ENCODE data around the gene CCNF.
A peak's percentile ranks its signal among the peaks of the same experiment; 100 is the strongest.

CCNF gene

DNA sequence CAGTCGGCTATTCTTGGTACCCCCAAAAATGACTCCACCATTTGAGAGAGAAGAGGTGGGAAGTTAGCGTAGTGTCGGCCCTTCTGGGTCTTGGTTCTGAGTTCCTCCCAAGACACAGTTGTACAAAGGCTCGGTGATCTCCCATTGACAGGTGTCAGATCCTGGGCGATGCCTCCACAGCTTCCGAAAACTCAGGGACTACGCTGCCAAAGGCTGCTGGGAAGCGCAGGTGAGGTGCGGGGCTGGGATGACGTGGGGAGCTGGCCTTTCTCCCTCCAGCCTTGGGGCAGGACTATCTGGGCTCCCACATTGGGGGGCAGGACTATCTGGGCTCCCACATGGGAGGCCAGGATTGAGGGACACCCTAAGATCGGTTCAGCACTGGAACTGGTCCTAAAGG lies 10.4 kb downstream of the CCNF start:
- TF ChIP-seq POLR2AphosphoS5 (IDR thresholded peaks at IDR 0.05; ENCODE audit: low read depth, low read length), result peak; percentile 30; the same call in 1 of the 2 replicates
- TF ChIP-seq, protein P1, sequence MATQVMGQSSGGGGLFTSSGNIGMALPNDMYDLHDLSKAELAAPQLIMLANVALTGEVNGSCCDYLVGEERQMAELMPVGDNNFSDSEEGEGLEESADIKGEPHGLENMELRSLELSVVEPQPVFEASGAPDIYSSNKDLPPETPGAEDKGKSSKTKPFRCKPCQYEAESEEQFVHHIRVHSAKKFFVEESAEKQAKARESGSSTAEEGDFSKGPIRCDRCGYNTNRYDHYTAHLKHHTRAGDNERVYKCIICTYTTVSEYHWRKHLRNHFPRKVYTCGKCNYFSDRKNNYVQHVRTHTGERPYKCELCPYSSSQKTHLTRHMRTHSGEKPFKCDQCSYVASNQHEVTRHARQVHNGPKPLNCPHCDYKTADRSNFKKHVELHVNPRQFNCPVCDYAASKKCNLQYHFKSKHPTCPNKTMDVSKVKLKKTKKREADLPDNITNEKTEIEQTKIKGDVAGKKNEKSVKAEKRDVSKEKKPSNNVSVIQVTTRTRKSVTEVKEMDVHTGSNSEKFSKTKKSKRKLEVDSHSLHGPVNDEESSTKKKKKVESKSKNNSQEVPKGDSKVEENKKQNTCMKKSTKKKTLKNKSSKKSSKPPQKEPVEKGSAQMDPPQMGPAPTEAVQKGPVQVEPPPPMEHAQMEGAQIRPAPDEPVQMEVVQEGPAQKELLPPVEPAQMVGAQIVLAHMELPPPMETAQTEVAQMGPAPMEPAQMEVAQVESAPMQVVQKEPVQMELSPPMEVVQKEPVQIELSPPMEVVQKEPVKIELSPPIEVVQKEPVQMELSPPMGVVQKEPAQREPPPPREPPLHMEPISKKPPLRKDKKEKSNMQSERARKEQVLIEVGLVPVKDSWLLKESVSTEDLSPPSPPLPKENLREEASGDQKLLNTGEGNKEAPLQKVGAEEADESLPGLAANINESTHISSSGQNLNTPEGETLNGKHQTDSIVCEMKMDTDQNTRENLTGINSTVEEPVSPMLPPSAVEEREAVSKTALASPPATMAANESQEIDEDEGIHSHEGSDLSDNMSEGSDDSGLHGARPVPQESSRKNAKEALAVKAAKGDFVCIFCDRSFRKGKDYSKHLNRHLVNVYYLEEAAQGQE (IDR thresholded peaks at IDR 0.05; ENCODE audit: insufficient read depth in 1 of 2, low read depth in 2 of 2, low read length in 2 of 2), result no peak

DNA sequence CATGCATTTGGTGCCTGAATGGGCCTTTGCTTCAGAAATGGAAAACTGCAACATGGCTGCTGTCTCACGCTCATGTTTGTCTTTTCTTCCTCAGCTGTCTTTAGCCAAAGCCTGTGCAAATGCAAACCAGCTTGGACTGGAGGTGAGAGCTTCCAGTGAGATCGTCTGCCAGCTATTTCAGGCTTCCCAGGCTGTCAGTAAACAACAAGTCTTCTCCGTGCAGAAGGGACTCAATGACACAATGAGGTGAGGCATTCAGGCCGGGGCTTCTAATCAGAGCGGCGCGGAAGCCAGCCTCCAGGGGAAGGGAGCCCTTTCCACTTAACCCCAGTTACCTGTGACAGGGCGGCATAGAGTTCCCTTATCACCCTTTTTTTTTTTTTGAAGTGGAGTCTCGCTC lies 14.3 kb downstream of the CCNF start:
- TF ChIP-seq POLR2AphosphoS5 (IDR thresholded peaks at IDR 0.05; ENCODE audit: low read depth, low read length) (no peak), TAF1 (IDR thresholded peaks at IDR 0.05; ENCODE audit: borderline replicate concordance, insufficient read depth, low read length) (no peak), SIN3A (IDR thresholded peaks at IDR 0.05; ENCODE audit: borderline replicate concordance, insufficient read depth, low read length) (no peak), FOXP2 (optimal IDR thresholded peaks at IDR 0.05; ENCODE audit: borderline replicate concordance, extremely low read depth, extremely low read length, insufficient read depth) (no peak)
- TF ChIP-seq, protein P1 (IDR thresholded peaks at IDR 0.05; ENCODE audit: insufficient read depth in 1 of 2, low read depth in 2 of 2, low read length in 2 of 2), result no peak

DNA sequence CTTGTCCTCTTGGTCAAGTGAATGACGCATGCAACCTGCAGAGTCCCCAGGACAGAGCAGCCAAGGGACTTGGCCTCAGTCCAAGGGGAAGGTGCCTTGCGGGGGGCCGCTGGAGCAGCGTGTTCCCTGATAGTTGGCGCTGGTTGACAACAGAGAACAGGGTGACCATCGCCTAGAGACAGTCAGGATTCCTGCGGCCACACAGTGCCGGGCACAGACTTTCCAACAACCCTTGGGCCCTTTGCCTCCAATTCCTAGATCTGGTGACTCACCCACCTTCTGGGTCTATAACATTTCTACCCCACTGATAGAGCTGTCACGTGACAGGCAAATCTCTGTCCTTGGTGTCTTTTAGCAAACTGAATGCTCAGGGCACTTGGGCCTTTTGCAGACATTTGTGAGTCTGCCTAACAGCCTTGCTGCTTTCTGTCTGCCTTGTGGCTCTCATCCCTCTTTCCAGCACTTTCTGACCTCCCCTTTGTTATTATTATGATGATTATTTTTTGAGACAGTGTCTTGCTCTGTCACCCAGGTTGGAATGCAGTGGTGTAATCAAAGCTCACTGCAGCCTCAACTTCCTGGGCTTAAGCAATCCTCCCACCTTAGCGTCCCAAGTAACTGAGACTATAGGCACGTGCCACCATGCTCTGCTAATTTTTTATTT lies 18.8 kb downstream of the CCNF start:
- TF ChIP-seq, protein P1 (IDR thresholded peaks at IDR 0.05; ENCODE audit: insufficient read depth in 1 of 2, low read depth in 2 of 2, low read length in 2 of 2), result no peak
- TF ChIP-seq FOXP2 (optimal IDR thresholded peaks at IDR 0.05; ENCODE audit: borderline replicate concordance, extremely low read depth, extremely low read length, insufficient read depth), result no peak

DNA sequence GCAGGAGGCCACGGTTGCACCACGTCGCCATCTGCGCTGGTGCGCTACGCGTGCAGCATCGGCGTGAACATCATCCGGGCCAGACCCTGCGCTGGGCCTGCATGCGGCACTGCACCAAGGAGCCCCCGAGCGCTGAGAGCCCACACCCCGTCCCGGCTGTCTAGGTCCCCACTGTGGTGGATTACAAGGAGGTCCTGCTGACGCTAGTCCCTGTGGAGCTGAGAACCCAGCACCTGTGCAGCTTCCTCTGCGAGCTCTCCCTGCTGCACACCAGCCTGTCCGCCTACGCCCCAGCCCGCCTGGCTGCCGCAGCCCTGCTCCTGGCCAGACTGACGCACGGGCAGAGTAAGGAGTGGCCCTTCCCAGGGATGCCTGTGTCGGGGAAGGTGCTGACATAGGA lies 19.9 kb downstream of the CCNF start:
- TF ChIP-seq SIN3A (IDR thresholded peaks at IDR 0.05; ENCODE audit: borderline replicate concordance, insufficient read depth, low read length) (no peak), TAF1 (IDR thresholded peaks at IDR 0.05; ENCODE audit: borderline replicate concordance, insufficient read depth, low read length) (no peak), FOXP2 (optimal IDR thresholded peaks at IDR 0.05; ENCODE audit: borderline replicate concordance, extremely low read depth, extremely low read length, insufficient read depth) (no peak), POLR2AphosphoS5 (IDR thresholded peaks at IDR 0.05; ENCODE audit: low read depth, low read length) (no peak)
- TF ChIP-seq, protein P1 (IDR thresholded peaks at IDR 0.05; ENCODE audit: insufficient read depth in 1 of 2, low read depth in 2 of 2, low read length in 2 of 2), result no peak

DNA sequence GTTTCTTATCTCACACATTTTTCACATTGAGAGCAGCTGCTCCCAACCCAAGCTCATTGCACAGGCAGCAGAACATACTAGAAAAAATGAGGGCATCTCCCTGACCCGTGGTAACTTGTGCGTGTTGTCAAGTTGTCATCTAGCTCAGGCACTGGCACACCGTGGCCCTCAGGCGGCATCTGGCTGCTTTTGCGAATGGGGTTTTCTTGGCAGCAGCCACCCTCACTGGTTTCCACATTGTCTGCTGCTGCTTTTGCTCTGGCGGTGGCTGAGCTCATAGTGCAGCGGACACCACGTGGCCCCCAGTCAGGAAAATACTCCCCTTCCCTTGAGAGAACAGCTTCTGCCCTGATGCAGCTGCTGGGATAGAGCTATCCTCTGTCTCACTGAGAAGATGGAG lies 21.3 kb downstream of the CCNF start:
- TF ChIP-seq SIN3A (IDR thresholded peaks at IDR 0.05; ENCODE audit: borderline replicate concordance, insufficient read depth, low read length) (no peak), FOXP2 (optimal IDR thresholded peaks at IDR 0.05; ENCODE audit: borderline replicate concordance, extremely low read depth, extremely low read length, insufficient read depth) (no peak), TAF1 (IDR thresholded peaks at IDR 0.05; ENCODE audit: borderline replicate concordance, insufficient read depth, low read length) (no peak), POLR2AphosphoS5 (IDR thresholded peaks at IDR 0.05; ENCODE audit: low read depth, low read length) (no peak)
- TF ChIP-seq, protein P1 (IDR thresholded peaks at IDR 0.05; ENCODE audit: insufficient read depth in 1 of 2, low read depth in 2 of 2, low read length in 2 of 2), result no peak

Measured in PFSK-1 (cell line).